Measurements from ENCODE around the gene DIDO1. TPM values are rescaled to one million over a fixed set of nuclear protein-coding genes. Genes with fewer than 3 reads are reported as not detected.

Gene DIDO1
- total and polyA plus RNA-seq, 2 of the 13 experiments (the other 11 are each of a cell fraction or from before 2014, with no cell fraction given), result 75.0 to 75.1 TPM

DNA sequence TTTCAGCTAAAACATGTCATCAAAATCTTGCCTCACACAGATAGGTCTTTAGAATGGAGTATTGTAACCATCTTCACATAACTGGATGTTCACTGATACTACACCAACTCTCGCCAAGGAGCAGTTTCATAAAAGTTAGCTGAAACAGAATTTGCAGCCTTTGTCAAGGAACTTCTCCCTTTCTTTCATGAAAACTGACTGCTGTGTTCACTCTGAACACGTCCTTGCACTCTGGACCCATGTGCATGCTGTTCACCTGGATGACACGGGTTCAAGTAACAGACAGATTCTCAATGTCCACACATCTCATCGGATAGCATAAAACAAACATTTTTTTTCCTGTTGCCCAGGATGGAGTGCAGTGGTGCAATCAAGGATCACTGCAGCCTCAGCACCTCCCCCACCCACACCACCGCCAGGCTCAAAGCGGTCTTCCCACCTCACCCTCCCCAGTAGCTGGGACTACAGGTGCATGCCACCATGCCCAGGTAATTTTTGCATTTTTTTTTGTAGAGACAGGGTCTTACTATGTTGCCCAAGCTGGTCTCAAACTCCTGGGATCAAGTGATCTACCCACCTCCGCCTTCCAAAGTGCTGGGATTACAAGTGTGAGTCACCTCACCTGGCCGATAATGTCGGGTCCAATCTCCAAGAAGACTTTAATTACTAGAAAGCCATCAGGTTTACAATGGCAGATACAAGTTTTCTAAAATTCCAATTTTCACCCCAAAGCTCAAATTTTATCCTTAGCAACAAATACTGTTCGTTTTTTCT lies 9.4 kb downstream of the DIDO1 start (continued):
- peak; percentile 99 for TF ChIP-seq ZNF3 (CRISPR knock-in tag; IDR thresholded peaks at IDR 0.05)
- TF ChIP-seq SRY (CRISPR knock-in tag; IDR thresholded peaks at IDR 0.05), result no peak; the same call in 1 of the 2 replicates
- TF ChIP-seq, protein P1, sequence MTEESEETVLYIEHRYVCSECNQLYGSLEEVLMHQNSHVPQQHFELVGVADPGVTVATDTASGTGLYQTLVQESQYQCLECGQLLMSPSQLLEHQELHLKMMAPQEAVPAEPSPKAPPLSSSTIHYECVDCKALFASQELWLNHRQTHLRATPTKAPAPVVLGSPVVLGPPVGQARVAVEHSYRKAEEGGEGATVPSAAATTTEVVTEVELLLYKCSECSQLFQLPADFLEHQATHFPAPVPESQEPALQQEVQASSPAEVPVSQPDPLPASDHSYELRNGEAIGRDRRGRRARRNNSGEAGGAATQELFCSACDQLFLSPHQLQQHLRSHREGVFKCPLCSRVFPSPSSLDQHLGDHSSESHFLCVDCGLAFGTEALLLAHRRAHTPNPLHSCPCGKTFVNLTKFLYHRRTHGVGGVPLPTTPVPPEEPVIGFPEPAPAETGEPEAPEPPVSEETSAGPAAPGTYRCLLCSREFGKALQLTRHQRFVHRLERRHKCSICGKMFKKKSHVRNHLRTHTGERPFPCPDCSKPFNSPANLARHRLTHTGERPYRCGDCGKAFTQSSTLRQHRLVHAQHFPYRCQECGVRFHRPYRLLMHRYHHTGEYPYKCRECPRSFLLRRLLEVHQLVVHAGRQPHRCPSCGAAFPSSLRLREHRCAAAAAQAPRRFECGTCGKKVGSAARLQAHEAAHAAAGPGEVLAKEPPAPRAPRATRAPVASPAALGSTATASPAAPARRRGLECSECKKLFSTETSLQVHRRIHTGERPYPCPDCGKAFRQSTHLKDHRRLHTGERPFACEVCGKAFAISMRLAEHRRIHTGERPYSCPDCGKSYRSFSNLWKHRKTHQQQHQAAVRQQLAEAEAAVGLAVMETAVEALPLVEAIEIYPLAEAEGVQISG (CRISPR knock-in tag; IDR thresholded peaks at IDR 0.05), result peak; percentile 96
- TF ChIP-seq THRA (CRISPR knock-in tag; IDR thresholded peaks at IDR 0.05; ENCODE audit: borderline replicate concordance), result peak; percentile 97
- no peak for TF ChIP-seq PRDM15 (CRISPR knock-in tag; IDR thresholded peaks at IDR 0.05)
- TF ChIP-seq ZBTB25 (CRISPR knock-in tag; IDR thresholded peaks at IDR 0.05), result peak; percentile 95
- peak; percentile 95 for TF ChIP-seq KMT2A (CRISPR knock-in tag; IDR thresholded peaks at IDR 0.05)
- peak; percentile 92 for TF ChIP-seq ZNF335 (CRISPR knock-in tag; IDR thresholded peaks at IDR 0.05)
- TF ChIP-seq CREM (IDR thresholded peaks at IDR 0.05), result peak; percentile 89
- no peak for TF ChIP-seq CREM (CRISPR knock-in tag; IDR thresholded peaks at IDR 0.05)
- TF ChIP-seq ZNF709 (CRISPR knock-in tag; IDR thresholded peaks at IDR 0.05), result no peak
- TF ChIP-seq ZNF761 (CRISPR knock-in tag; conservative IDR thresholded peaks at IDR 0.05), result peak; percentile 93
- TF ChIP-seq AGO2 (optimal IDR thresholded peaks at IDR 0.05; ENCODE audit: low read depth, low read length), result no peak
- TF ChIP-seq CREBL2 (CRISPR knock-in tag; IDR thresholded peaks at IDR 0.05; ENCODE audit: borderline replicate concordance), result 0 out of 2 replicates have a peak, but pooled peaks have one; percentile 48
- peak; percentile 100; the same call in 1 of the 2 replicates for TF ChIP-seq MIER3 (CRISPR knock-in tag; IDR thresholded peaks at IDR 0.05; ENCODE audit: borderline replicate concordance)
- no peak for TF ChIP-seq MBNL3 (CRISPR knock-in tag; conservative IDR thresholded peaks at IDR 0.05)
- TF ChIP-seq THAP11 (CRISPR knock-in tag; IDR thresholded peaks at IDR 0.05), result peak; percentile 89
- TF ChIP-seq, protein P2, sequence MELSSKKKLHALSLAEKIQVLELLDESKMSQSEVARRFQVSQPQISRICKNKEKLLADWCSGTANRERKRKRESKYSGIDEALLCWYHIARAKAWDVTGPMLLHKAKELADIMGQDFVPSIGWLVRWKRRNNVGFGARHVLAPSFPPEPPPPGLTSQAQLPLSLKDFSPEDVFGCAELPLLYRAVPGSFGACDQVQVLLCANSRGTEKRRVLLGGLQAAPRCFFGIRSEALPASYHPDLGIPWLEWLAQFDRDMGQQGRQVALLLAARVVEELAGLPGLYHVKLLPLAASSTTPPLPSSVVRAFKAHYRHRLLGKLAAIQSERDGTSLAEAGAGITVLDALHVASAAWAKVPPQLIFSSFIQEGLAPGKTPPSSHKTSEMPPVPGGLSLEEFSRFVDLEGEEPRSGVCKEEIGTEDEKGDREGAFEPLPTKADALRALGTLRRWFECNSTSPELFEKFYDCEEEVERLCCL (CRISPR knock-in tag; IDR thresholded peaks at IDR 0.05; ENCODE audit: borderline replicate concordance), result no peak
- TF ChIP-seq ZFYVE20 (CRISPR knock-in tag; IDR thresholded peaks at IDR 0.05; ENCODE audit: borderline replicate concordance, low read depth), result no peak

All from HepG2 (cell line).